Measurements from ENCODE around the gene FRMPD4.

DNA sequence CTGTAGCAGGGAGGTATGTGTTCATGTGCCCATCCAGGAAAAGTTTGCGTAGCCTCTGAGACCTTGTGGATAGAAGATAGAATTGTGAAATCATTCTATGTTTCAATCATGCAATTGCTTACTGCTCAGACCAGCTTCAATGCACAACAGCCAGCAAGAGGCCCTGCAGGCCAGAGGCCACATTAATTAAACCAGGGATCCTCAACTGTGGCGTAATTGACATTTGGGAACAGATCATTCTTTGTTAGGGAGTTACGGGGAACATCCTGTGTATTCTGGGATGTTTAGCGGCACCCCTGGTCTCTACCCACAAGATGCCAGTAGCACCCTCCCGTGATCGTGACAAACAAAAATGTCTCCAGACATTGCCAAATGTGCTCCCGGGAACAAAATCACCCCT is 566.4 kb downstream of the FRMPD4 start:
- TF ChIP-seq, protein P1, sequence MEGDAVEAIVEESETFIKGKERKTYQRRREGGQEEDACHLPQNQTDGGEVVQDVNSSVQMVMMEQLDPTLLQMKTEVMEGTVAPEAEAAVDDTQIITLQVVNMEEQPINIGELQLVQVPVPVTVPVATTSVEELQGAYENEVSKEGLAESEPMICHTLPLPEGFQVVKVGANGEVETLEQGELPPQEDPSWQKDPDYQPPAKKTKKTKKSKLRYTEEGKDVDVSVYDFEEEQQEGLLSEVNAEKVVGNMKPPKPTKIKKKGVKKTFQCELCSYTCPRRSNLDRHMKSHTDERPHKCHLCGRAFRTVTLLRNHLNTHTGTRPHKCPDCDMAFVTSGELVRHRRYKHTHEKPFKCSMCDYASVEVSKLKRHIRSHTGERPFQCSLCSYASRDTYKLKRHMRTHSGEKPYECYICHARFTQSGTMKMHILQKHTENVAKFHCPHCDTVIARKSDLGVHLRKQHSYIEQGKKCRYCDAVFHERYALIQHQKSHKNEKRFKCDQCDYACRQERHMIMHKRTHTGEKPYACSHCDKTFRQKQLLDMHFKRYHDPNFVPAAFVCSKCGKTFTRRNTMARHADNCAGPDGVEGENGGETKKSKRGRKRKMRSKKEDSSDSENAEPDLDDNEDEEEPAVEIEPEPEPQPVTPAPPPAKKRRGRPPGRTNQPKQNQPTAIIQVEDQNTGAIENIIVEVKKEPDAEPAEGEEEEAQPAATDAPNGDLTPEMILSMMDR (conservative IDR thresholded peaks at IDR 0.05): no peak
- no peak for TF ChIP-seq EZH2 (IDR thresholded peaks at IDR 0.05; ENCODE audit: low read depth)

All from PC-9 (cell line).